NCI-H1417 treated with DMSO at 0.1 percent for 48 hours (cell line): ENCODE results near the gene AKAP13.

Experiments
- DNase-seq: peaks from one replicate; lab custom pipeline; 2025; lab: John Stamatoyannopoulos, UW

The AKAP13 gene

GRCh38 chr15:85706779-85707518 lies 326.5 kb downstream of the AKAP13 start:
- DNase-seq = no peak

- DNase-seq = no peak
Measured at GRCh38 chr15:85707519-85708338, 327.3 kb downstream of the AKAP13 start.

GRCh38 chr15:85708402-85708941 lies 328.1 kb downstream of the AKAP13 start:
- no peak for DNase-seq

GRCh38 chr15:85709250-85709649 lies 328.8 kb downstream of the AKAP13 start:
- no peak for DNase-seq

- DNase-seq = no peak
Measured at GRCh38 chr15:85710340-85710842, 330.0 kb downstream of the AKAP13 start.

GRCh38 chr15:85711580-85712192 lies 331.3 kb downstream of the AKAP13 start:
- DNase-seq = no peak

- DNase-seq = no peak
Measured at GRCh38 chr15:85716261-85716660, 335.9 kb downstream of the AKAP13 start.

GRCh38 chr15:85717212-85717611 lies 336.8 kb downstream of the AKAP13 start:
- DNase-seq = no peak

- no peak for DNase-seq
Measured at GRCh38 chr15:85718271-85718971, 338.0 kb downstream of the AKAP13 start.

GRCh38 chr15:85718981-85719380 lies 338.6 kb downstream of the AKAP13 start:
- DNase-seq = no peak

GRCh38 chr15:85722374-85723152 lies 342.2 kb downstream of the AKAP13 start:
- no peak for DNase-seq

- no peak for DNase-seq
Measured at GRCh38 chr15:85723960-85724945, 343.9 kb downstream of the AKAP13 start.

- DNase-seq = no peak
Measured at GRCh38 chr15:85725019-85725418, 344.6 kb downstream of the AKAP13 start.

GRCh38 chr15:85725564-85725963 lies 345.2 kb downstream of the AKAP13 start:
- DNase-seq = no peak

- DNase-seq = no peak
Measured at GRCh38 chr15:85726454-85726853, 346.1 kb downstream of the AKAP13 start.

- no peak for DNase-seq
Measured at GRCh38 chr15:85727068-85727467, 346.7 kb downstream of the AKAP13 start.

GRCh38 chr15:85730001-85730820 lies 349.8 kb downstream of the AKAP13 start:
- peak; percentile 5 for DNase-seq

- DNase-seq = no peak
Measured at GRCh38 chr15:85733416-85733815, 353.0 kb downstream of the AKAP13 start.

GRCh38 chr15:85737061-85737460 lies 356.7 kb downstream of the AKAP13 start:
- DNase-seq = no peak
